ENCODE data around the gene RCAN2.
"Not testable (repeated sequence)": the region's sequence is repeated elsewhere in the genome, so short reads cannot be mapped to it uniquely, and the experiment has no call there.

RCAN2 gene

DNA sequence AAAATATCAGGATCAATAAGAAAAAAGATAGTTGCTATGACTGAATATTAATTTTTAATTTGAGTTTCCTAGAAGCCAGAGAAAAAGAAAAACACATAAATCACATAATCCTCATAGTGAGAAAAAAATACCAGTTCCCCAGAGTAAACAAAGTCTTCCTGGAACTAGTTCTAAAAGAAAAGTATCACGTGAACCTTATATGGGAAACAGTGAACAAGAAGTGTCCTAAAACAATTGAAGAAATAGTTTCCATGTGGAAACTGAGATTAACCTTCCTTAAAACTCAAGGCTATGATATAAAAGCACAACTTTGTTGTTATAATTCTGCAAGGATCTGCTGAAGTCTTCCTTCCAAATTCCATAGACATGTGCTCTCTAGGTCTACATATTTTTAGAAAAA, 50.6 kb downstream of the RCAN2 start:
- no peak for DNase-seq (ENCODE audit: low read depth in 2 of 3, low spot score in 1 of 3)

- DNase-seq (ENCODE audit: low read depth in 2 of 3, low spot score in 1 of 3): no peak
These were observed 51.1 kb downstream of the RCAN2 start for GRCh38 chr6:46440141-46440540.

GRCh38 chr6:46438245-46438644, 53.0 kb downstream of the RCAN2 start:
- DNase-seq (ENCODE audit: low read depth in 2 of 3, low spot score in 1 of 3): no peak

GRCh38 chr6:46437671-46438221, 53.5 kb downstream of the RCAN2 start:
- no peak for DNase-seq (ENCODE audit: low read depth in 2 of 3, low spot score in 1 of 3)

DNA sequence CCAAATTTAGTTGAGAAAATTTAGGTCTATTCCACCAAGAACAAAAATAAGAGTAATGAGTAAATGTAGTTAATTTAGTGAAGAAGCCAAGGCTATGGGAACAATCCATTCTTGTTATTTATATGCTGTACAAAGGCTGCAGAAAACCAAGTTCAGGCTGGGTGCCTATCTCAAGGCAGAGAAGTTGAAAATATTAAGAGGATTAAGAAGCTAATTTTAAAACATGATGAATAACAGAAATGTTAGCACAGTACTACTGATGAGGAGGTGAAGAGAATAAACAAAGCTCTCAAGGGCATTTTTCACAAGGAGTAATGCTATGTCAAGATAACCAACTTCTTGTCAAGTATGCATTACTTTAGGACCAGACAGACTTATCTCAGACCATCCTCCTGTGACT, 68.6 kb downstream of the RCAN2 start:
- DNase-seq (ENCODE audit: low read depth in 2 of 3, low spot score in 1 of 3): no peak

DNA sequence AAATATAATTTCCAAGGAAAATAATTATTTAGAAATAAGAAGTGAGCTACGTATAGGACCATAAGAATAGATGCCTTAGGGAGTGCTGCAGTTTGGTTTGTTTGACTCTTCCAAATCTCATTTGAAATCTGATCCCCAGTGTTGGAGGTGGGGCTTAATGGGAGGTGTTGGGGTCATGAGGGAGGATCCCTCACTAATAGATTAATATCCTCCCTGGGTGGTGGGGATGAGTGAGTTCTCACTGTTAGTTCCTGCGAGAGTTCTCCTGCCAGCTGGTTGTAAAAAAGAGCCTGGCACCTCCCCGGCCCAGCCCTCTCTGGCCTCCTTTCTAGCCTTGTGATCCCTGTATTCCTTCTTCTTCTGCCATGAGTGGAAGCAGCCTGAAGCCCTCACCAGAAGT, 69.3 kb downstream of the RCAN2 start:
- DNase-seq (ENCODE audit: low read depth in 2 of 3, low spot score in 1 of 3): no peak

DNA sequence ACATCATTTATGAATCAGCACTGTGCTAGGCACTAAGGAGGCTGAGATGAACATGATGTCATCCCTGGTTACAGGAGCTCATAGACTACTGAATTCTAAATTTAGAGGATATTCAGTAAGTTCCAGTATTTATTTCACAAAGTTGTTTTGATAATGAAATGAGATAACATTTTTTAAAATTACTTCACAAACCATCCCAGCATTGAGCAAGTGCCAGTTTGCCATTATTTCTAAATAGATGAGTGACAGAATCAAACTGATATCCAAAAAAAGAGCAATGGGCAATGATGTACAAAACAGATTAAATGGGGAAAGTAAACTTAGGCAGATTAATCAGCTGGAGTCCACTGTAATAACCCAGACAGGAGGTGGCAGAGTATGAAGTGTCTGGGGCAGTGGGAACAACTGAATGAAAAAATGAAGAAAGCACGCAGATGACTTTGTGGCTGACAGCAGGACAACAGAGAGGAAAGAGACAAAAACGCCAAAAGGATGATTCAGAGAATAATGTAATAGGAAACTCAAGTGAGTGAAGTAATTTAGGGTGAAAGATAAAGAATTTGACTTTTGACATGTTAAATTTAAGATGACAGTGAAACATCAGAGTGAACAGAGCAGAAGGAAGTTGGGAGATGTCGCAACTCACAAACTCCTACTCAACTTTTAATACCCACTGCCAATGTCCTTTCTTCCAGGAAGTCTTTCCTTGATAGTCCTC, 70.2 kb downstream of the RCAN2 start:
- DNase-seq (ENCODE audit: low read depth in 2 of 3, low spot score in 1 of 3): no peak

DNA sequence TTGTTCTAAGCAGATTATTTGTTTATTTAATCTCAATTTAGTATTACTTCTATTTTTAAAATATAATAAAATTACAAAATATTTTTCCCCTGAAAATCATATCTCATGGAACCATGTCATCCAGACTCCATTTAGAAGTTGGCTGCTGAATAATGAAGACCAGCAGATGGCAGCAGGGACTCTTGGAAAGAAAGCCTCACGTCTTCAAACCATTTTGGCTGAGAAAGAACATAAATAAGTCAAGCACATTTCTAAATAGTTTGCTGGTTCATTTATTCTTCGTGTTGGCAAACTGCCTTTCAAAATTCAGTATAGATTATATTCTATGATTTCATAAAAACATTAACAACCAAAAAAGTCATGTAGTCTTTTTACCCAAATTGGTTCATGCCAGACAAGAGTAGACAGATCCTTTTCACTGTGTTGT, 71.7 kb downstream of the RCAN2 start:
- peak in 1 of 3 donors; percentile 21 for DNase-seq (ENCODE audit: low read depth in 2 of 3, low spot score in 1 of 3)

- DNase-seq (ENCODE audit: low read depth in 2 of 3, low spot score in 1 of 3): no peak
These were observed 76.9 kb downstream of the RCAN2 start for GRCh38 chr6:46414398-46414797.

GRCh38 chr6:46412662-46413061, 78.6 kb downstream of the RCAN2 start:
- DNase-seq (ENCODE audit: low read depth in 2 of 3, low spot score in 1 of 3): no peak

- no peak for DNase-seq (ENCODE audit: low read depth in 2 of 3, low spot score in 1 of 3)
These were observed 79.6 kb downstream of the RCAN2 start for GRCh38 chr6:46411456-46412197.

GRCh38 chr6:46410334-46410953, 80.8 kb downstream of the RCAN2 start:
- no peak for DNase-seq (ENCODE audit: low read depth in 2 of 3, low spot score in 1 of 3)

GRCh38 chr6:46407776-46408530, 83.3 kb downstream of the RCAN2 start:
- DNase-seq (ENCODE audit: low read depth in 2 of 3, low spot score in 1 of 3): no peak

DNA sequence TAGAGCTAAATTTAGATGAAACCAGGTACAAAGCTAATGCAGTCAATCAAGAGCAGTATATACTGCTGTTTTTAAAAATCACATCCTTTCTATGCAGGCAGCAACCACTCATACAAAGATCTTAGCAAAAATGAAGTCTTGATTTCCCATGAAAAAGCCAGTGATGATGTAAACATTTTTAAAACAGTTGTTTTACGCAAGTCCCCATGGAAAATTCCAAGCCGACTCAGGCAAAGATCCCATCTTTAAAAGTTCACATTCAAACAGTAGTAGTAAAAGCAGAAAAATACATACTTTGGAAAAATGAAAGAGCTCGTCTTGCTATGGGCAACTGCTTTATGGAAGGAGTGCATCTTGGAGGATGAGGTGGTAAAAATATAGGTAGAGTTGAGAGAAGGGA, 84.0 kb downstream of the RCAN2 start:
- DNase-seq (ENCODE audit: low read depth in 2 of 3, low spot score in 1 of 3): no peak

- DNase-seq (ENCODE audit: low read depth in 2 of 3, low spot score in 1 of 3): not testable (repeated sequence)
These were observed 85.5 kb downstream of the RCAN2 start for GRCh38 chr6:46405620-46406180.

DNA sequence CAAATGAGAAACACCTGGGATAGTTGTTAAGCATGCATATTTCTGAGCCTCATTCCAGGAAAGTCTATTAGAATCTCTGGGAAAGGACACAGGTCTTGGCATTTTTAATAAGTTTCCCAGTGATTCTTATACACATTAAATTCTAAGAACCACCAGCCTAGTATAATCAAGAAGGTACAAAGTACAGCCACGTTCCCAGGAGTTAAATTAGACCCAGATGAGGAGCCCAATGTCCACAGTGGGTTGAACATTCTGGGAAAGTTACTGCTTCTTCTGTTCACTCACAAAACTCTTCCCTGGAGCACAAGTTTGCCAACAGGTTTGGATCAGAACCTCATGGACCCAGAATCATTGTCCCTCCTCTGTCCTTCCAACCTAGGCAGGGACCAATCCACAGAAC, 90.4 kb downstream of the RCAN2 start:
- no peak for DNase-seq (ENCODE audit: low read depth in 2 of 3, low spot score in 1 of 3)

DNA sequence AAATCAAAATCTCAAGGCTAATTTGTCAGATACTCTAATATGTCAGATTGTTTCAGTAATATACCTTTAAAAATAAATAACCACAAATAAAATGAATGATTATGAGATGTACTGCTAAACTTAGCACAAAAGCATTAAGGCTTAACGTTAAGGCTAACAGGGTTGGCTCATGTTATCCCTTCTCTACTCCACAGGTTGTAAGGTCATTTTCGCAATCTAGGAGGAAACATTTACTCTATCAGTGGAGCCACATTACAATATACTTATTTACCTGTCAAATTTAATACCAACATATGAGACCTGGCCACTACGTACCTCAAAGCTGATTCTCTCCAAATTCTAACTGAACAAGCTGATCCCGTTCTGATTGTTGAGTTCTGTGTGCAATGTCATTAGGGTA, 95.7 kb downstream of the RCAN2 start:
- no peak for DNase-seq (ENCODE audit: low read depth in 2 of 3, low spot score in 1 of 3)

- no peak for DNase-seq (ENCODE audit: low read depth in 2 of 3, low spot score in 1 of 3)
These were observed 97.3 kb downstream of the RCAN2 start for GRCh38 chr6:46393940-46394337.

GRCh38 chr6:46393161-46393939, 97.9 kb downstream of the RCAN2 start:
- DNase-seq (ENCODE audit: low read depth in 2 of 3, low spot score in 1 of 3): no peak

GRCh38 chr6:46392294-46392693, 99.0 kb downstream of the RCAN2 start:
- DNase-seq (ENCODE audit: low read depth in 2 of 3, low spot score in 1 of 3): no peak
